Omental fat pad (tissue), 4 donors: Measurements from ENCODE around the gene FAM177B. TPM values are rescaled to one million over a fixed set of nuclear protein-coding genes. Genes with fewer than 3 reads are reported as not detected.

ENCODE experiments used
- ATAC-seq: fragments of 150-250 bp; one replicate; pipeline ENCODE4 v1.9.1; 2016; ENCODE audit warnings: mild to moderate bottlenecking, moderate library complexity; ENCODE audit not compliant: low FRiP score
- DNase-seq: peaks from one replicate; pipeline ENCODE4 v3.0.0-alpha.2; 2019; ENCODE audit warnings: low spot score
- total RNA-seq, 4 donors: library from RNA; depleted of rRNA; stranded (reverse); fragments of >200 nt; gene quantifications; one replicate each; pipeline ENCODE4 v1.1.0, GENCODE V29; 2016
- TF ChIP-seq, protein P1 (sequence below), 3 donors: fragments of 450-650 bp; IDR thresholded peaks; one replicate each; pipeline ENCODE4 v1.5.1; 2016 to 2017; ENCODE audit warnings: antibody characterized with exemption in 3 of 3, mild to moderate bottlenecking in 3 of 3, moderate library complexity in 2 of 3

FAM177B gene
- total RNA-seq, 4 donors from 2014 or later = 1.1 TPM; not detected in 3

DNA sequence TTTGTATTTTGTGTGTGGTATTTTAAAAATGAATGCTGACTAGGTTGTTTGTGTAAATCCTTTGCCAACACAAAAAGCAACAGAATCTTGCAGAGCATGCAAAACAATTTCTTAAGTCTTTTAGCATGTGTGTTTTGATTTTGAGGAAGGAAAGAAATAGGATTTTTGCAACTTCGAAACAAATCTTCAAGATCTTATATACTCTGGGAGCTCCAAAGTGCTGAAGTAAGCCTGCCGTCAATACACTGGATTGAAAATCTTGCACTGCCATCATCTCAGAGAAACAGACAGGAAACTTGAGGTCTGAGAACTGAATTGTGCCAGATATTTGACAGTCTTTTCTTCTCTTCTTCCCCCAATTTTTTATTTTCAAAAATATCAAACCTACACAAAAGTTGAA lies 48.5 kb downstream of the FAM177B start:
- TF ChIP-seq, protein P1, sequence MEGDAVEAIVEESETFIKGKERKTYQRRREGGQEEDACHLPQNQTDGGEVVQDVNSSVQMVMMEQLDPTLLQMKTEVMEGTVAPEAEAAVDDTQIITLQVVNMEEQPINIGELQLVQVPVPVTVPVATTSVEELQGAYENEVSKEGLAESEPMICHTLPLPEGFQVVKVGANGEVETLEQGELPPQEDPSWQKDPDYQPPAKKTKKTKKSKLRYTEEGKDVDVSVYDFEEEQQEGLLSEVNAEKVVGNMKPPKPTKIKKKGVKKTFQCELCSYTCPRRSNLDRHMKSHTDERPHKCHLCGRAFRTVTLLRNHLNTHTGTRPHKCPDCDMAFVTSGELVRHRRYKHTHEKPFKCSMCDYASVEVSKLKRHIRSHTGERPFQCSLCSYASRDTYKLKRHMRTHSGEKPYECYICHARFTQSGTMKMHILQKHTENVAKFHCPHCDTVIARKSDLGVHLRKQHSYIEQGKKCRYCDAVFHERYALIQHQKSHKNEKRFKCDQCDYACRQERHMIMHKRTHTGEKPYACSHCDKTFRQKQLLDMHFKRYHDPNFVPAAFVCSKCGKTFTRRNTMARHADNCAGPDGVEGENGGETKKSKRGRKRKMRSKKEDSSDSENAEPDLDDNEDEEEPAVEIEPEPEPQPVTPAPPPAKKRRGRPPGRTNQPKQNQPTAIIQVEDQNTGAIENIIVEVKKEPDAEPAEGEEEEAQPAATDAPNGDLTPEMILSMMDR (IDR thresholded peaks at IDR 0.05) = no peak
- no peak for ATAC-seq

DNA sequence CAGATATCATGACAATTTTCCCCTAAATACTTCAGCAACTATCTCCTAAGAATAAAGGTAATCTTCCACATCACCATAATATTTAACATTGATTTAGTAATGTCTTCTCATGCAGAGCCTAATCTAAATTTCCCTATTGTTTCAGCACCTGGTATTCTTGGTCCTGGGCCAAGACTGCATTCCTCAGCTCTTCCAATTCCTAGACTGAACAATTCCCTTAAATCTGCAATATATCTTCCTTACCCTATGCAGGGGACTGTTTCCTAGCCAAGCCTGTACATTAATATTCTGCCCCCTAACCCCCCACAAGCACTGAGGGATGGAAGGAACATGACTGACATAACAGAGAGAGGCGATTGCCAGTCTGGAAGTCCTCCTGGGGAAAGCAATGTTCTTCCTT lies 49.1 kb downstream of the FAM177B start:
- ATAC-seq (no peak), DNase-seq (no peak)
- TF ChIP-seq, protein P1 (IDR thresholded peaks at IDR 0.05) = no peak

More for the DNA sequence above, 48.5 kb downstream of the FAM177B start:
- no peak for DNase-seq

DNA sequence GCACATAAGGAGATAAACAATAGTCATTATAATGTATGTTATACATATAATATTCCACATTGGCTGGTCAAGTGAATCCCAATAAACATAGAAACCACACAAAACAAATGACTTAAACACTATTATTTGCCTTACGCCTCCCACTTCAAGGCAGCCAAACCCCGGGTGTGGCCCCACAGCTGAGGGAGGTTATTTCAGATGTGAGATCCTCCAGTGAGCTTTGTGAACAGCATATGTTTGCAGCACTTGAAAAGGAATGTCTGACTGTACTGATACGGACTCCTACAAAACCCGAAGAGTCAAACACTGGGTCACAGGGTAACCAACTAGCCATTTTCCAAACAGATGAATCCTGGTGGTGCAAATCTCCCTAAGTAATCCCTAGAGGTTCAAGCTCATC lies 50.7 kb downstream of the FAM177B start:
- DNase-seq (no peak), ATAC-seq (no peak)
- TF ChIP-seq, protein P1 (IDR thresholded peaks at IDR 0.05) = no peak

DNA sequence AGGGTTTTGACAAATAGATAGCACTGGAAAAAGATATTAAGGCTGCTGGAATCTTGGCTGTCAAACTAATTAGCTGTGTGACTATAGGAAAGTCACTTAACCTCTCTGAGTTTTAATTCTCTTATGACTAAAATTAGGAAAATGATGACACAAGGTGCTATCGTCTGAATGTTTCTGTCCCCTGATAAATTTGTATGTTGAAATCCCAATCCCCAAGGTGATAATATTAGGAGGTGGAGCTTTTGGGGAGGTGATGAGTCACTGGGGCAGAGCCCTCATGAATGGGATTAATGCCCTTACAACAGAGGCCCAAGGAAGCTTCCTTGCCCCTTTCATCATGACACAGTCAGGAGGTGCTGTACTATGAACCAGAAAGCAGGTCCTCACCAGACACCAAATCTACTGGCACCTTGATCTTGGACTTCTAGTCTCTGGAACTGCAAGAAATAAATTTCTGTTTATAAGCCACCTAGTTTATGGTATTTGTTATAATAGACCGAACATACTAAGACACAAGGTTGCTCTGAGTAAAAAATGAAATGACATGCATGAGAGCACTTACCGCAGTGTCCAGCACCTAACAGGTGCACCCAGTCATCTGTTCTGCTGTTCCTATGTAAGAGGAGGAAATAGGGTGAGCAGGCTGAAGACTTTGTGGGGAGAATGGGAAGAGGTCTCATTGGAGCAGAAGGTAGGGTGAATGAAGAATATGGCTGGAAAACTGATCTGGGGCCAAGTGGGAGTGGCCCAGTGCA lies 51.6 kb downstream of the FAM177B start:
- DNase-seq (no peak), ATAC-seq (peak; percentile 65)
- TF ChIP-seq, protein P1 (IDR thresholded peaks at IDR 0.05) = no peak

DNA sequence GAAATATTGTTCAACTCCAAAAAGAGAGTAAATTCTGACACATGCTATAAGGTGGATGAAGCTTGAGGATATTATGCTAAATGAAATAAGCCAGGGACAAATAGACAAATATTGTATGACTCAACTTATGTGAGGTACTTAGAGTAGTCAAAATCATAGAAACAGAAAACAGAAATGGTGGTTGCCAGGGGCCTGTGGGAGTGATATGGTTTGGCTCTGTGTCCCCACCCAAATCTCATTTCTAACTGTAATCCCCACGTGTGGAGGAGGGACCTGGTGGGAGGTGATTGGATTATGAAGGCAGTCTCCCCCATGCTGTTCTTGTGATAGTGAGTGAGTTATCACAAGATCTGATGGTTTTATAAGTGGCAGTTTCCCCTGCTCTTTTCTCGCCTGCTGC lies 53.1 kb downstream of the FAM177B start:
- ATAC-seq (no peak), DNase-seq (no peak)
- TF ChIP-seq, protein P1 (IDR thresholded peaks at IDR 0.05) = no peak

DNA sequence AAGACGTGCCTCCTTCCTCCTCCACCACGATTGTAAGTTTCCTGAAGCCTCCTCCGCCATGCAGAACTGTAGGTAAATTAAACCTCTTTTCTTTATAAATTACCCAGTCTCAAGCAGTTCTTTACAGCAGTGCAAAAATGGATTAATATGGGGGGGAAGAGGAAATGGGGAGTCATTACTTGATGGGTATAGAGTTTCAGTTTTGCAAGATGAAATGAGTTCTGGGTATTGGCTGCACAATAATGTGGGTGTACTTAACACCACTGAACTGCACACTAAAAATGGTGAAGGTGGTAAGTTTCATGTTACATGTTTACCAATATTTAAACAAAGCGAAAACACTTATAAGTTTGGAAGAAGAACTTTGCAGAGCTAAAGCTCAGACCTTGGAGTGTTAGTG lies 53.5 kb downstream of the FAM177B start:
- no peak for ATAC-seq
- TF ChIP-seq, protein P1 (IDR thresholded peaks at IDR 0.05) = no peak
- no peak for DNase-seq
